ENCODE data around the gene EPRS1.
A peak's percentile ranks its signal among the peaks of the same experiment; 100 is the strongest.
"Not testable (repeated sequence)": the region's sequence is repeated elsewhere in the genome, so short reads cannot be mapped to it uniquely, and the experiment has no call there.

Gene EPRS1

DNA sequence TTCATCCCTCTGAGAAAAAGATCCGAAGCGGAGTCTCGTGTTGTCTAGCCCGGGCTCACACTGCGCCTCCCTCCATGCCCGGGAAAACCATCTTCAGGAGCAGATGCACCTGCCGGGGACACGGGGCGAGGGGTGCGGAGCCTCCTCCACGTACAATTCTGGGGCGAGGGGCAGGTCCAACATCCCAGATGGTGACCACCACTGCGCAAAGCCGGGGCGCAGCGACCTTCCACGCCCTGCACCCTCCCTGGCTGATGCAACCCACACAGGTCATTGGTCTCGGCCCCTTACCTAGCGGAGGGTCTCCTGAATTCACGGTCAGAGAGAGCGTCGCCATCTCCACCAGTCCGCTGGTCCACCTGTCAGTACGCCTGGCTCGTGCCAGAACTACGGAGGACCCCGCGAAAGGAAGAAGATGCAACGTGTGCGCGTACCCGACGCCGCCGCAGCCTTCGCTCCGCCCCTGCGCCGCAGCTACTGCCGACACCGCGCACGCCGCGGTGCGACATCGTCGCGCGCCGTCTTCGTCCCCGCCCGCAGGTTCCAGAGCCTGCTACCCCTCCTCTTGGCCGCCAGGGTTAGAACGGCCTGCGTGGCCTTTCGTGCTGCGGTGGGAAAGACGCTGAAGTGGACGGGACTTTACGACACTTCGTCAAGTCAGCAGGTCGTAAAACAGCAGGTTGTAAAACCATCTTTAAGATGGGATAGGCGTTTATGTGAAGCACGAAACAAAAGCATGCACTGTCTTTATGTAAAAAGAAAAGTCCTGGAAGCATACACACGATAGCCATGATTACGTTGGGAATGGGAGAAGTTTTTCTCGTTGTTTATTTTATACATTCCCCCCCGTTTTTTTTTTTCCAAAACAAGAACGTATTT is at the start of gene EPRS1:
Gene EPRS1 (minus strand): TSS at position 454 of the 879 bp plus-strand sequence. CDS start 117 bp downstream, at position 337.
- in situ Hi-C loops (cut with HindIII; ENCODE audit: low sequenced_read_pairs): no loop called here
- peak; percentile 99 for DNase-seq (ENCODE audit: low read depth, low spot score)

DNA sequence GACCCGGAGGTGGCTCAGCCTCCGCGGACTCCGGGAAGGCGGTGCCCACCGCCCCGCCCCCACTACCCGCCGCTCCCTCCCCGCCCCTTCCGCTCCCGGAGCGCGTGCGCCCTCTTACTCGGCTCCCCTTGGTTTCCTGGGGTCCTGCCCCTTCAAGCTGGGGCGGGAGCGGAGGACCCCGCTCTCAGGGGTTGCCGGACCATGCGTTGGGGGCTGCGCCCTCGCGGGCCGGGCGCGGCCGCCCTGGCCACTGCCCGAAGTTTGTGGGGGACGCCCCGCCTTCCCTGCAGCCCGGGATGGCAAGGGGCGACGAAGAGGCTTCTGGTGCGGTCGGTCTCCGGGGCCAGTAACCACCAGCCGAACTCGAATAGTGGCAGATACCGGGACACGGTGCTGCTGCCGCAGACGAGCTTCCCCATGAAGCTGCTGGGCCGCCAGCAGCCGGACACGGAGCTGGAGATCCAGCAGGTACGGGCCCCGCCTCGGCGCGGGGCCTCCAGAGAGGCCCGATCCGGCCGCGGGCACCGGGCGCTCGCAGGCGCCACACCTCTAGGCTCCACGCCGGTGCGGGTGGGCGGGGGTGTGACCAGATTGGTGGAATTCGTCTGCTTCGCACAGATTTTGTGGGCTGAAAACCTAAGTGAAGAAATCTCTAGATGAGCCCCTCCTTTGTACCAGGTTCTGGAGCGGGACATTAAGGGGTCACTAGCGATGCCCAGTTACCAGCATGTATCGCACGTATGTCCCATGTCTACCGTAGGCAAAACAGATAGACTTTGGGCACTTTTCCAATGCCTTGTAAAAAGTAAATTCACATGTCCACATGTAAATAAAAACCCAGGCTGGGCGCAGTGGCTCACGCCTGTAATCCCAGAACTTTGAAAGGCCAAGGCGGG is 48.0 kb upstream of the EPRS1 start, which contains the start of gene IARS2:
Gene IARS2 (plus strand): TSS at position 117 of the 896 bp plus-strand sequence. CDS start 85 bp downstream, at position 202.
- H3K4me3 ChIP-seq (ENCODE audit: low read depth, low read length): peak within 1 kb of the TSS; percentile 61
- in situ Hi-C loops (cut with HindIII; ENCODE audit: low sequenced_read_pairs): no loop called here
- DNase-seq (ENCODE audit: low read depth, low spot score): peak; percentile 89
- TF ChIP-seq, protein P1, sequence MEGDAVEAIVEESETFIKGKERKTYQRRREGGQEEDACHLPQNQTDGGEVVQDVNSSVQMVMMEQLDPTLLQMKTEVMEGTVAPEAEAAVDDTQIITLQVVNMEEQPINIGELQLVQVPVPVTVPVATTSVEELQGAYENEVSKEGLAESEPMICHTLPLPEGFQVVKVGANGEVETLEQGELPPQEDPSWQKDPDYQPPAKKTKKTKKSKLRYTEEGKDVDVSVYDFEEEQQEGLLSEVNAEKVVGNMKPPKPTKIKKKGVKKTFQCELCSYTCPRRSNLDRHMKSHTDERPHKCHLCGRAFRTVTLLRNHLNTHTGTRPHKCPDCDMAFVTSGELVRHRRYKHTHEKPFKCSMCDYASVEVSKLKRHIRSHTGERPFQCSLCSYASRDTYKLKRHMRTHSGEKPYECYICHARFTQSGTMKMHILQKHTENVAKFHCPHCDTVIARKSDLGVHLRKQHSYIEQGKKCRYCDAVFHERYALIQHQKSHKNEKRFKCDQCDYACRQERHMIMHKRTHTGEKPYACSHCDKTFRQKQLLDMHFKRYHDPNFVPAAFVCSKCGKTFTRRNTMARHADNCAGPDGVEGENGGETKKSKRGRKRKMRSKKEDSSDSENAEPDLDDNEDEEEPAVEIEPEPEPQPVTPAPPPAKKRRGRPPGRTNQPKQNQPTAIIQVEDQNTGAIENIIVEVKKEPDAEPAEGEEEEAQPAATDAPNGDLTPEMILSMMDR (IDR thresholded peaks at IDR 0.05; ENCODE audit: low read depth, low read length): no peak

More for the DNA sequence above, at the start of gene EPRS1:
- H3K4me3 ChIP-seq (ENCODE audit: low read depth, low read length): peak within 1 kb of the TSS; percentile 99
- TF ChIP-seq, protein P1 (IDR thresholded peaks at IDR 0.05; ENCODE audit: low read depth, low read length): peak; percentile 66

DNA sequence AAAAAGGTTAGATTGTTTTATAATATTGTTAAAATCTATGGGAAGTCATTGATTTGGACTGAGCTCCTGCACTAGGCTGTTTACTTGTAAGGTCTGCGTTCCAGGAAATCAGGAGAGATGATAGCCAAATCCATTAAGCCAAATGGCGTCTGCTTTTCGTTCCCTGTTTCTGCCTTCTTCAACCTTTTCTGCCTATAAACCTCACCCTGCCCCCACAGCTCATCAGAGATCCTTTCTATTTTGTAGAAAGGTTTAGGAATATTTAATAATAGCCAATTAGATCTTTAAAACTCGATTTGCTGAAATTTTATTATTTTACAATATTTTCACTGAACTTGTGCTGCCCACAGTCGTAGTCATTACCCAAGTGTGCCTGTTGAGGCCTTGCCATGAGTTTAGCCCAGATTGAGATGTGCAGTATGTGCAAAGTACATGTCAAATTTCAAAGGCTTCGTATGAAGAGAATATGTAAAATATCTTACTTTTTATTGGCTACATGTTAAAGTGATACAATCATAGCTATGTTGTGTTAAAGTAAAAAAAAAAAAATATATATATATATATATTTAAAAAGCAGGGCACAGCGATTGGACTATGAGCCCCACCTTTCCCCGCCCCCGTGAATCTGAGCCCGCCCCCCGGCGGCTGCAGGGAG is 47.2 kb upstream of the EPRS1 start:
- H3K4me3 ChIP-seq (ENCODE audit: low read depth, low read length): no peak overlapping the region
- TF ChIP-seq, protein P1 (IDR thresholded peaks at IDR 0.05; ENCODE audit: low read depth, low read length): no peak
- DNase-seq (ENCODE audit: low read depth, low spot score): peak; percentile 7
- in situ Hi-C loops (cut with HindIII; ENCODE audit: low sequenced_read_pairs): no loop called here

DNA sequence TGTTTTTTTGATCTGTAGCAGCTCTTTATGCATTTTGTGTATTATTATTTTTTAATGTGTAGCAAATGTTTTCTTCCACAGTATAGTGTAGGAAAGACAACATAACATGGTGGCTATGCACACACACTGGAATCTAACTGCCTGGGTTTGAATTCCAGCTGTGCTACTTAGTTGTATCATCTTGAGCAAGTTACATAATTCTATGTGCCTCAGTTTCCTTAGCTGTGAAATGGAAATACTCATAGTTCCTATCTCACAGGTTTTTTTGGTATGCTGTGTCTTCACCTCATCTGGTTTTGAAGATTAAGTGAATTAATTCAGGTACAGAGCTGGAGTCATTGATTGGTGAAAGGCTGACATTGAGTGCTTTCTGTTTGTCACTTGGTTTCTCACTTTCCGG is 46.4 kb upstream of the EPRS1 start:
- DNase-seq (ENCODE audit: low read depth, low spot score): no peak
- TF ChIP-seq, protein P1 (IDR thresholded peaks at IDR 0.05; ENCODE audit: low read depth, low read length): no peak
- H3K4me3 ChIP-seq (ENCODE audit: low read depth, low read length): no peak overlapping the region
- in situ Hi-C loops (cut with HindIII; ENCODE audit: low sequenced_read_pairs): no loop called here

DNA sequence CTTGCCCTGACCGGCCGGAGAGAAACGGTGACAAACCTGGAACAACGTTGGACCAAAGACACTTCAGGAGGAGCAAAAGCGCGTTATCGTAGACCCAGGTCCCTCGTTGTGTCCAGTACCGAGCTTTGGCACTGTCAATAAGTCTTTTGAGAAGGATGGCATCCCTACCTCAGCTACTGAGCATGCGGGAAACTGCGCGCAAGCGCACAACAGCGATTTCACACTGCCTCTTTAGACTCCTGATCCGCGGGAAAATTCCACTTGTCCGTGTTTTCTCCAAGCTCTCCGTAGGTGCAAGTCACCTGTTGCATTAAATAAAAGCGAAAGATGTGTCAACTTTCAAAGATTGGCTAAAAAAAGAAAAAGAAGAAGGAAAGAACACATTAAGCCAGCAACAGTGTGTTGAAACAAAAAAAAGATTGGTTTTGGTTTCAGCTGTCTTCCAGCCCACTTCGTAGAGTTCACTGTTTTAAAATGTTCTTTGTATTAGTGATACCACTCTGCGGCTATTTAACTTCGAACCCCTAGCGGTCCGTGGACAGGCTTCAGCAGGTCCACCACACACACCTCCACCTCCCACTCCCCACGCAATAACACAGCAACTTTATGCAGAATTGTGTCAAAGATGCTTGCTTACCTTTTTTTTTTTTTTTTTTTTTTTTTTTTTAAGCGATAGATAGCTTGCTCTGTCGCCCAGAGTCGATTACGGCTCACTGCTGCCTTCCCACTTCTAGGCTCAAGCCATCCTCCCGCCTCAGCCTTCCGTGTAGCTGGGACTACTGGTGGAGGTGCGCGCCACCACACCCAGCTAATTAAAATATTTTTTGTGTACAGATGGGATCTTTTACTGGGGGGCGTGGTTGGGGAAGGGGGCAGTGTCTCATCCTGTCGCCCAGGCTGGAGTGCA is 43.6 kb upstream of the EPRS1 start, which contains the start of gene BPNT1:
Gene BPNT1 (minus strand): TSS at position 139 of the 907 bp plus-strand sequence. CDS start 9,942 bp downstream, outside the sequence.
- in situ Hi-C loops (cut with HindIII; ENCODE audit: low sequenced_read_pairs): no loop called here
- peak; percentile 96 for DNase-seq (ENCODE audit: low read depth, low spot score)
- TF ChIP-seq, protein P1 (IDR thresholded peaks at IDR 0.05; ENCODE audit: low read depth, low read length): no peak
- H3K4me3 ChIP-seq (ENCODE audit: low read depth, low read length): peak within 1 kb of the TSS; percentile 83

DNA sequence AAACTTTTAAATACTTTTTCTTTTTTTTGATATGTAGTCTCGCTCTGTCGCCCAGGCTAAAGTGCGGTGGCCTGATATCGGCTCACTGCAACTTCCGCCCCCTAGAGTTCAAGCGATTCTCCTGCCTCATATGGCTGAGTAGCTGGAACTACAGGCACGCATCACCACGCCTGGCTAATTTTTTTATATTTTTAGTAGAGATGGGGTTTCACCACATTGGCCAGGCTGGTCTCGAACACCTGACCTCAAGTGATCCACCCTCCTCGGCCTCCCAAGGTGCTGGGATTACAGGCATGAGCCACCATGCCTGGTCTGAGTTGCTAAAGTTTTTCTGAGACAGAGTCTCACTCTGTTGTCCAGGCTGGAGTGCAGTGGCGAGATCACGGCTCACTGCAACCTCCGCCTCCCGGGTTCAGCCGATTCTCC is 40.0 kb upstream of the EPRS1 start:
- H3K4me3 ChIP-seq (ENCODE audit: low read depth, low read length); DNase-seq (ENCODE audit: low read depth, low spot score); in situ Hi-C loops (cut with HindIII; ENCODE audit: low sequenced_read_pairs): not testable (repeated sequence)
